WTC11 (cell line): ENCODE data around the gene NHS. TPM values are rescaled to one million over a fixed set of nuclear protein-coding genes. Genes with fewer than 3 reads are reported as not detected.

Experiments
- ATAC-seq: fragments of 200-7000 bp; cut with Tn5 transposase; 2 replicates; pipeline ENCODE4 v1.10.0; 2021; ENCODE audit warnings: mild to moderate bottlenecking, moderate library complexity
- CTCF ChIA-PET: fragments of 300-600 bp; sonication (Branson Sonifier 250); formaldehyde crosslinking; loops from one replicate; lab custom pipeline; 2021; ENCODE audit warnings: antibody characterized with exemption; lab: Charles Lee
- POLR2A ChIA-PET: fragments of 350-600 bp; sonication (Branson Sonifier 250); formaldehyde crosslinking; loops from one replicate; lab custom pipeline; 2021; ENCODE audit warnings: antibody characterized with exemption; lab: Charles Lee
- DNase-seq: peaks from one replicate; pipeline ENCODE4 v3.0.0; 2021; ENCODE audit warnings: low spot score
- H3K27ac Mint-ChIP-seq: 2 replicates; pipeline ENCODE4 v1.8.0; 2021; ENCODE audit warnings: mixed read lengths
- H3K27me3 Mint-ChIP-seq: 2 replicates; pipeline ENCODE4 v1.8.0; 2021; ENCODE audit warnings: low read depth, mild to moderate bottlenecking, moderate library complexity, mixed read lengths
- H3K36me3 Mint-ChIP-seq: 2 replicates; pipeline ENCODE4 v1.8.0; 2021; ENCODE audit warnings: mixed read lengths
- H3K4me1 Mint-ChIP-seq: 2 replicates; pipeline ENCODE4 v1.8.0; 2022; ENCODE audit warnings: mixed read lengths
- H3K4me3 Mint-ChIP-seq: 2 replicates; pipeline ENCODE4 v1.8.0; 2021; ENCODE audit warnings: mild to moderate bottlenecking, moderate library complexity, mixed read lengths
- H3K9me3 Mint-ChIP-seq: 2 replicates; pipeline ENCODE4 v1.8.0; 2021; ENCODE audit warnings: mixed read lengths
- AFF4 ChIP-seq: sonication (generic); formaldehyde crosslinking; IDR thresholded peaks from 2 replicates; pipeline ENCODE4 v1.8.1; 2023; ENCODE audit warnings: mild to moderate bottlenecking, missing genetic modification reagents, borderline replicate concordance
- CREM ChIP-seq: sonication (generic); formaldehyde crosslinking; IDR thresholded peaks from 2 replicates; pipeline ENCODE4 v1.8.1; 2022; ENCODE audit warnings: mild to moderate bottlenecking, missing genetic modification reagents, moderate library complexity
- E2F4 ChIP-seq: sonication (generic); formaldehyde crosslinking; IDR thresholded peaks from 2 replicates; pipeline ENCODE4 v1.8.1; 2022; ENCODE audit warnings: low read depth, mild to moderate bottlenecking, moderate library complexity, missing genetic modification reagents, borderline replicate concordance
- ESRRA ChIP-seq: sonication (generic); formaldehyde crosslinking; IDR thresholded peaks from 2 replicates; pipeline ENCODE4 v1.8.1; 2022; ENCODE audit warnings: mild to moderate bottlenecking, missing genetic modification reagents, borderline replicate concordance
- FOXK1 ChIP-seq: sonication (generic); formaldehyde crosslinking; IDR thresholded peaks from 2 replicates; pipeline ENCODE4 v1.8.0; 2022; ENCODE audit warnings: mild to moderate bottlenecking, moderate library complexity, missing genetic modification reagents
- GABPB1 ChIP-seq: sonication (generic); formaldehyde crosslinking; IDR thresholded peaks from 2 replicates; pipeline ENCODE4 v1.8.1; 2023; ENCODE audit warnings: mild to moderate bottlenecking, missing genetic modification reagents
- HMGA2 ChIP-seq: fragments of 250-450 bp; sonication (Bioruptor Pico); IDR thresholded peaks from 2 replicates; pipeline ENCODE4 v1.4.0; 2021; ENCODE audit warnings: mild to moderate bottlenecking, moderate library complexity
- IRF2 ChIP-seq: sonication (generic); formaldehyde crosslinking; IDR thresholded peaks from 2 replicates; pipeline ENCODE4 v1.8.0; 2022; ENCODE audit warnings: low read depth, missing genetic modification reagents, borderline replicate concordance
- JAZF1 ChIP-seq: fragments of 250-450 bp; sonication (Bioruptor Pico); IDR thresholded peaks from 2 replicates; pipeline ENCODE4 v1.9.0; 2021; ENCODE audit warnings: moderate library complexity, mild to moderate bottlenecking, inconsistent platforms
- JUN ChIP-seq: sonication (generic); formaldehyde crosslinking; IDR thresholded peaks from 2 replicates; pipeline ENCODE4 v1.8.0; 2023; ENCODE audit warnings: mild to moderate bottlenecking, missing genetic modification reagents
- MYBL2 ChIP-seq: sonication (generic); formaldehyde crosslinking; IDR thresholded peaks from 2 replicates; pipeline ENCODE4 v1.8.1; 2023; ENCODE audit warnings: mild to moderate bottlenecking, moderate library complexity, missing genetic modification reagents
- NR3C1 ChIP-seq: sonication (generic); formaldehyde crosslinking; conservative IDR thresholded peaks from 2 replicates; pipeline ENCODE4 v1.8.1; 2023; ENCODE audit warnings: low read depth, mild to moderate bottlenecking, missing genetic modification reagents
- PREB ChIP-seq: sonication (generic); formaldehyde crosslinking; IDR thresholded peaks from 2 replicates; pipeline ENCODE4 v1.8.1; 2022; ENCODE audit warnings: mild to moderate bottlenecking, missing genetic modification reagents, moderate library complexity, borderline replicate concordance
- PRRX2 ChIP-seq: fragments of 250-450 bp; sonication (Bioruptor Pico); IDR thresholded peaks from 2 replicates; pipeline ENCODE4 v1.8.0; 2021; ENCODE audit warnings: mild to moderate bottlenecking
- RELA ChIP-seq: sonication (generic); formaldehyde crosslinking; IDR thresholded peaks from 2 replicates; pipeline ENCODE4 v1.8.1; 2022; ENCODE audit warnings: missing genetic modification reagents, mild to moderate bottlenecking, borderline replicate concordance
- SOX15 ChIP-seq: fragments of 250-450 bp; sonication (Bioruptor Pico); IDR thresholded peaks from 2 replicates; pipeline ENCODE4 v1.9.0; 2021; ENCODE audit warnings: mild to moderate bottlenecking
- ZNF138 ChIP-seq: sonication (generic); formaldehyde crosslinking; conservative IDR thresholded peaks from 2 replicates; pipeline ENCODE4 v1.8.1; 2022; ENCODE audit warnings: mild to moderate bottlenecking, moderate library complexity, missing genetic modification reagents
- ZNF219 ChIP-seq: sonication (generic); formaldehyde crosslinking; IDR thresholded peaks from 2 replicates; pipeline ENCODE4 v1.8.0; 2023; ENCODE audit warnings: missing genetic modification reagents, mild to moderate bottlenecking, borderline replicate concordance
- ZNF232 ChIP-seq: sonication (generic); formaldehyde crosslinking; IDR thresholded peaks from 2 replicates; pipeline ENCODE4 v1.8.0; 2022; ENCODE audit warnings: mild to moderate bottlenecking, missing genetic modification reagents
- ZNF423 ChIP-seq: fragments of 250-450 bp; sonication (Bioruptor Pico); IDR thresholded peaks from 2 replicates; pipeline ENCODE4 v2.1.2; 2022; ENCODE audit warnings: mild to moderate bottlenecking, moderate library complexity
- total RNA-seq: library from RNA; stranded (reverse); gene quantifications from 3 replicates; pipeline ENCODE4 v1.2.3, GENCODE V29; 2021
- TF ChIP-seq, protein P1 (sequence below): fragments of 250-450 bp; sonication (Bioruptor Pico); IDR thresholded peaks from 2 replicates; pipeline ENCODE4 v1.8.0; 2021; ENCODE audit warnings: mild to moderate bottlenecking
- TF ChIP-seq, protein P2 (sequence below): sonication (generic); formaldehyde crosslinking; IDR thresholded peaks from 2 replicates; pipeline ENCODE4 v1.8.0; 2022; ENCODE audit warnings: mild to moderate bottlenecking, missing genetic modification reagents
- TF ChIP-seq, protein P3 (sequence below): sonication (generic); formaldehyde crosslinking; IDR thresholded peaks from 2 replicates; pipeline ENCODE4 v1.8.1; 2023; ENCODE audit warnings: mild to moderate bottlenecking, missing genetic modification reagents

Gene NHS
- total RNA-seq, 1 experiment from 2014 or later = 5.8 TPM

GRCh38 chrX:17500145-17500579 is 125.2 kb downstream of the NHS start:
- Mint-ChIP-seq H3K4me3 (no peak overlapping the region), H3K27ac (no peak overlapping the region), H3K9me3 (no peaks in the 10 kb centered on the region), H3K36me3 (no peaks in the 10 kb centered on the region)
- POLR2A ChIA-PET = no interaction called here
- TF ChIP-seq CREM (CRISPR knock-in tag) (no peak), RELA (CRISPR knock-in tag) (no peak), HMGA2 (no peak), PREB (CRISPR knock-in tag) (no peak), PRRX2 (CRISPR knock-in tag) (no peak), MYBL2 (CRISPR knock-in tag) (no peak), IRF2 (no peak), E2F4 (CRISPR knock-in tag) (no peak), GABPB1 (CRISPR knock-in tag) (no peak)
- TF ChIP-seq, protein P1, sequence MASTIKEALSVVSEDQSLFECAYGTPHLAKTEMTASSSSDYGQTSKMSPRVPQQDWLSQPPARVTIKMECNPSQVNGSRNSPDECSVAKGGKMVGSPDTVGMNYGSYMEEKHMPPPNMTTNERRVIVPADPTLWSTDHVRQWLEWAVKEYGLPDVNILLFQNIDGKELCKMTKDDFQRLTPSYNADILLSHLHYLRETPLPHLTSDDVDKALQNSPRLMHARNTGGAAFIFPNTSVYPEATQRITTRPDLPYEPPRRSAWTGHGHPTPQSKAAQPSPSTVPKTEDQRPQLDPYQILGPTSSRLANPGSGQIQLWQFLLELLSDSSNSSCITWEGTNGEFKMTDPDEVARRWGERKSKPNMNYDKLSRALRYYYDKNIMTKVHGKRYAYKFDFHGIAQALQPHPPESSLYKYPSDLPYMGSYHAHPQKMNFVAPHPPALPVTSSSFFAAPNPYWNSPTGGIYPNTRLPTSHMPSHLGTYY (CRISPR knock-in tag) = no peak
- TF ChIP-seq, protein P2, sequence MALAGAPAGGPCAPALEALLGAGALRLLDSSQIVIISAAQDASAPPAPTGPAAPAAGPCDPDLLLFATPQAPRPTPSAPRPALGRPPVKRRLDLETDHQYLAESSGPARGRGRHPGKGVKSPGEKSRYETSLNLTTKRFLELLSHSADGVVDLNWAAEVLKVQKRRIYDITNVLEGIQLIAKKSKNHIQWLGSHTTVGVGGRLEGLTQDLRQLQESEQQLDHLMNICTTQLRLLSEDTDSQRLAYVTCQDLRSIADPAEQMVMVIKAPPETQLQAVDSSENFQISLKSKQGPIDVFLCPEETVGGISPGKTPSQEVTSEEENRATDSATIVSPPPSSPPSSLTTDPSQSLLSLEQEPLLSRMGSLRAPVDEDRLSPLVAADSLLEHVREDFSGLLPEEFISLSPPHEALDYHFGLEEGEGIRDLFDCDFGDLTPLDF (CRISPR knock-in tag) = no peak
- TF ChIP-seq, all 79 proteins: peak for 0
- no peaks in the 10 kb centered on the region for H3K27me3 Mint-ChIP-seq
- peaks cover 21% of the 10 kb centered on the region for H3K4me1 Mint-ChIP-seq
- ATAC-seq (no peak), DNase-seq (no peak)
- CTCF ChIA-PET = interaction anchor here (1.6 kb wide), 1 partner anchor 31 kb away, joined by 4 read pairs; no protein-coding TSS in a partner anchor

DNA sequence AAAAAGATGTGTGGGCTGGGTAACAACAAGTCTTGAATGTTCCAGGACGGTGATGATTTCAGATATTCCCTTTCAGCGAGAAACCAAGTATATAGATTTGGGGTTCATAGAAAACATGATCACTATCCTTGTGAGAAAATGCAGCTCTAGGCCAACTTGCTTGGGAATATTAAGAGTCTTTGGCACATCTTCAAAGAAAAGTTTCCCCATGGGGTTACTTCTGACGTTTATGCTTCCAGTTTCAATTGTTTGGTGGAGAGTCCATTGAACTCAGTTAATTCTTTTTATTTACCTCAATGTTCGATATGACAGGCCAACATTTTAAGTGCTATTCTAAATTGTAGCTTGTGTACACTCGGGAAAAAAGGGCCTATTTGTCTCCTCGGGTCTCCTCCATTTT is 126.7 kb downstream of the NHS start:
- CTCF ChIA-PET = no interaction called here
- TF ChIP-seq ZNF232 (CRISPR knock-in tag) = no peak
- TF ChIP-seq ZNF219 = no peak
- no peak for TF ChIP-seq JUN (CRISPR knock-in tag)
- no peak for TF ChIP-seq ZNF423 (CRISPR knock-in tag)
- TF ChIP-seq NR3C1 (CRISPR knock-in tag) = no peak
- TF ChIP-seq, protein P3, sequence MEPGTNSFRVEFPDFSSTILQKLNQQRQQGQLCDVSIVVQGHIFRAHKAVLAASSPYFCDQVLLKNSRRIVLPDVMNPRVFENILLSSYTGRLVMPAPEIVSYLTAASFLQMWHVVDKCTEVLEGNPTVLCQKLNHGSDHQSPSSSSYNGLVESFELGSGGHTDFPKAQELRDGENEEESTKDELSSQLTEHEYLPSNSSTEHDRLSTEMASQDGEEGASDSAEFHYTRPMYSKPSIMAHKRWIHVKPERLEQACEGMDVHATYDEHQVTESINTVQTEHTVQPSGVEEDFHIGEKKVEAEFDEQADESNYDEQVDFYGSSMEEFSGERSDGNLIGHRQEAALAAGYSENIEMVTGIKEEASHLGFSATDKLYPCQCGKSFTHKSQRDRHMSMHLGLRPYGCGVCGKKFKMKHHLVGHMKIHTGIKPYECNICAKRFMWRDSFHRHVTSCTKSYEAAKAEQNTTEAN = no peak
- TF ChIP-seq, protein P2 (CRISPR knock-in tag) = no peak
- no peak for TF ChIP-seq CREM (CRISPR knock-in tag)
- TF ChIP-seq ZNF138 = no peak
- TF ChIP-seq PREB (CRISPR knock-in tag) = no peak
- no peak for TF ChIP-seq FOXK1 (CRISPR knock-in tag)
- TF ChIP-seq SOX15 = no peak
- TF ChIP-seq PRRX2 (CRISPR knock-in tag) = no peak
- no peak for TF ChIP-seq ESRRA (CRISPR knock-in tag)
- no peak for TF ChIP-seq AFF4 (CRISPR knock-in tag)
- TF ChIP-seq JAZF1 = no peak
- POLR2A ChIA-PET = no interaction called here

More for the DNA sequence above, 126.7 kb downstream of the NHS start:
- H3K4me1 Mint-ChIP-seq = peaks cover 18% of the 10 kb centered on the region
- H3K9me3 Mint-ChIP-seq = peaks cover 7% of the 10 kb centered on the region; the same call in 1 of the 2 replicates
- H3K4me3 Mint-ChIP-seq = no peak overlapping the region
- H3K27ac Mint-ChIP-seq = no peak overlapping the region
- H3K27me3 Mint-ChIP-seq = no peaks in the 10 kb centered on the region
- H3K36me3 Mint-ChIP-seq = peaks cover 3% of the 10 kb centered on the region
- ATAC-seq (no peak), DNase-seq (no peak)
